GM11168 (cell line): ENCODE data around the gene PARP1.

ENCODE experiments used
- in situ Hi-C: fragments of 300-500 bp; cut with MboI; formaldehyde crosslinking; loops from one replicate; pipeline ENCODE4 v1.12.0; 2022; ENCODE audit warnings: low sequenced_read_pairs; ENCODE audit not compliant: unreplicated experiment

Gene PARP1

DNA sequence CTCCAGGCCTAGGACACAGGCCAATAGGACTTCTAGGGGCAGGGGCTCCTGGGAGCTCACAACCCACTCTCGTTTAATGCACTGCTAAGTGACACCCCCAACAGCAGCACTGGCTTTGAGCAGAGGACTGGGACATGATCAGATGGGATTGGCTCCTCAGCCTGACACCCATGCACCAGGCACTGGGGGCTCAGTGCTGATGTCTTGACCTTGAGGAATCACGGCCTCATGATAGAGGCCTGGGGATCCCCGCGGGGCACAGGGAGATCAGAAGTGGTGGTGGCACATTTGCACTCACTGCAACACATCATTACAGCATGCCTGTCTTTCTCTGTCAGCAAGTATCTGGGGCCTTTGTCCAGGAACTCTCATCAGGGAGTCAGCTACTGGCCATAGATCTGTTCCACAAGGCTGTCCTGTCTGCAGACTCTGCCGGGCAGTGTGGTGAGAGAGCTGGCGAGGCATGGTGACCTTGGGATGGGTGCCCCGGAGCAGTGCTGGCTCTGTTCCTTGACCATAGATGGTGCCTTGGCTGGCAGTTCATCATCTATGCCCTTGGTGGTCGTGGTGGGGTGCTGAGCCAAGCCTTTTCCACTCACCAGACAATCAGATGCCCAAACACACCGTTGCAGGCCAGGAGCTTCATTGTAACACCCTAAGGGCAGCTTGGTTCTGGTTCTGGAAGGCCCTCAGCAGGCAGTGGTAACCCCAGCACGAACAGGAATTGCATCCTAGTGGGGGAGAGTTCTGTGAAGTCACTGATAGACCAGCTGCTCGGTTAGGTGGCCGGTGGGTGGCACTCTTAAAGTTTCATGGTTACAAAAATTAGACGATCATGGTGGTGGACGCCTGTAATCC lies 22.2 kb upstream of the PARP1 start:
- in situ Hi-C loops, result loop anchor here (10.0 kb wide), 1 partner anchor 195 kb away; no protein-coding TSS in a partner anchor

DNA sequence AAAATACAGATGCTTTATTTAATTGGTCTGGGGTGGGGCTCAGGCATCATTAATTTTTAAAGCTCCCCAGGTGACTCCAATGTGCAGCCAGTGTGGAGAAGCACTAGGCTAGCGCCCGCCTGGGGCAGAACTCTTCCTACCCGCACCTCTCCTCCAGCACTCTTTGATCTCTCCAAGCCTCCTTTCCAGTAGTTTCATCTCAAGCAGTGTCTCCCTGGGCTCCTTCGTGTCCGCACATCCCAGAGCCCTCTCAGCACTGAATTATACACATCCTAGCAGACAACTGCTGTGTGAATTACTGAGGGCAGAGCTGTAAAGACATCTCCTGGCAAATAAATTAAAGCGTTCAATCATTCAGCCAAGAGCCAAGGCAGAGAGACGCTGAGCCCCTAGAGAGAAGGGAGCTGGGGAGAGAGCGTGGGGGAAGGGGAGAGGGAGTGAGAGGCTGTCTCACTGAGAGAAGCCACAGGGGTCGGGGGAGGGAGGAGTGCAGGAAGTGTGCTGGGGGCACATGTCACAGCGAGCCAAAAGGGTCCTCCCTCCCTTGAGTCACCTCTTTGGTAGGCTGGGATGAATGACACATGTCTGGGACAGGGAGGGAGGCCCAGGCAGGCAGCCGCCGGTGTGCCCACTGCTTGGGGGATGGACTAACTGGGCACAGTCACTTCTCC lies 21.0 kb upstream of the PARP1 start:
- in situ Hi-C loops, result loop anchor here (10.0 kb wide), 1 partner anchor 196 kb away; no protein-coding TSS in a partner anchor

DNA sequence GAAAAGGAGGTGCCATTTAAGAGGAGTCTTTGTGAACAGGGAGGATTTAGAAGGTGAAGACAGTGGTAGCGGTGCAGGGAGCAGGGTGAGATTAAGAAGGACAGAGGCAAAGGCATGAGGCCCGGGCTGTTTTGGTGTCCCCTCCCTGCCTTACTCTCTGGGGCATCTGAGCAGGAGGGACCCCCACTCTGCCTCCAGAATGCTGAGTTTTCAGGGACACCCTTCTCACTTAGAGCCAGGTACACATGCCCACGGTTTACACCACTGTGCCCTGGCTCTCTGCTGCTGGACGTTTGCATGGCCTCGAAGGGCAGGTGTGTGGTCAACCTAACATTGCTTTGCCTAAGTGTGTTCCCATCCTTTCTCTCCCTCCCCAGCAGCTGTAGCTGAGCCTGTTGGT lies 20.5 kb upstream of the PARP1 start:
- in situ Hi-C loops, result loop anchor here (10.0 kb wide), 1 partner anchor 196 kb away; no protein-coding TSS in a partner anchor

DNA sequence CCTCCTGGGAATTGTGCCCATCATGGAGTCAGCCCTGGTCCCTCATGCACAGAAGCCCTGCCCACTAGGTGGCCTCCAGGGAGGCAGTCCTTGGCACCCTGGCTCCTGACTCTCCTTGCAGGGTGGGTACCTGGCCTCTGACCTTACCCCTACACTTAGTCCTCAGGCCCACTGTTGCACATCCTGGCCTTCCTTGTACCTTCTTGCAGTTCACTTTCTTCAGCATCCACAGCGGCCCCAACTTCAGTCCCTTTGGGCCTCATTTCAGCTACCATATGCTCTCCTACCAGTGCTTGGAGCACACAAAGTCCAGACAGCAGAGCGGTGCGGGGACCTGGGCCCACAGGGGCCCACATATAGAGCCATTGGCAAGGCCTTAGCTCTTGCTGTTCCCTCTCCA lies 19.2 kb upstream of the PARP1 start:
- in situ Hi-C loops, result loop anchor here (10.0 kb wide), 1 partner anchor 198 kb away; no protein-coding TSS in a partner anchor

DNA sequence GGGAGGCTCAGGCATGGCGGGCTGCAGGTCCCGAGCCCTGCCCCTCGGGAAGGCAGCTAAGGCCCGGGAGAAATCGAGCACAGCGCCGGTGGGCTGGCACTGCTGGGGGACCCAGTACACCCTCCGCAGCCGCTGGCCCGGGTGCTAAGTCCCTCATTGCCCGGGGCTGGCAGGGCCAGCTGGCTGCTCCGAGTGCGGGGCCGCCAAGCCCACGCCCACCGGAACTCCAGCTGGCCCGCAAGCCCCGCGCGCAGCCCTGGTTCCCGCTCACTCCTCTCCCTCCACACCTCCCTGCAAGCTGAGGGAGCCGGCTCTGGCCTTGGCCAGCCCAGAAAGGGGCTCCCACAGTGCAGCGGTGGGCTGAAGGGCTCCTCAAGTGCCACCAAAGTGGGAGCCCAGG lies 18.5 kb upstream of the PARP1 start:
- in situ Hi-C loops, result loop anchor here (10.0 kb wide), 1 partner anchor 198 kb away; no protein-coding TSS in a partner anchor

DNA sequence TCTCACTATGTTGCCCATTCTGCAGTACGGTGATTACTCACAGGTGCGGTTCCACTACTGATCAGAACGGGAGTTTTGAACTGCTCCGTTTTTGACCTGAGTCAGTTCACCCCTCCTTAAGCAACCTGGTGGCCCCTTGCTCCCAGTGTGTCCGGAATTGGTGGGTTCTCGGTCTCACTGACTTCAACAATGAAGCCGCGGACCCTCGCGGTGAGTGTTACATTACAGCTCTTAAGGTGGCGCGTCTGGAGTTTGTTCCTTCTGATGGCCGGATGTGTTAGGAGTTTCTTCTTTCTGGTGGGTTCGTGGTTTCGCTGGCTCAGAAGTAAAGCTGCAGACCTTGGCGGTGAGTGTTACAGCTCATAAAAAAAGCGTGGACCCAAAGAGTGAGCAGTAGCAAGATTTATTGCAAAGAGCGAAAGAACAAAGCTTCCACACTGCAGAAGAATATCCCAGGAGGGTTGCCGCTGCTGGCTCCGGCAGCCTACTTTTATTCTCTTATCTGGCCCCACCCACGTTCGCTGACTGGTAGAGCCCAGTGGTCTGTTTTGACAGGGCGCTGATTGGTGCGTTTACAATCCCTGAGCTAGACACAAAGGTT lies 17.6 kb upstream of the PARP1 start:
- in situ Hi-C loops, result loop anchor here (10.0 kb wide), 1 partner anchor 199 kb away; no protein-coding TSS in a partner anchor

DNA sequence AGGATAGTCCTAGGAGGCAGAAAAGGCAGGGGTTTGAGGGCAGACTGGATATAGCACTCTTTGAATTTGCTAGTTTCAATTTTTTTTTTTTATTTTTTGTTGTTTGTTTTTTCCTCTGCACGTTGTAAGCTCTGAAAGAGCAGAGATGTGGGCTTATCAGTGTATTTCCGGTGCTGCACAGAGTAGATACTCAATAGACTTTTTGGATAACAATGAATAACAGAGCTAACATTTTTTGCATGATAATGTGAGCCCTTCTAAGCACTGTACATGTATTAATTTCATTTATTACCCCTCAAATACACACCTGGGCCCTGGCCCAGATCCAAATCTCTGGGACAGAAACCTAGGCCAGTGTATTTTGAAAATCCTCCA lies 17.1 kb upstream of the PARP1 start:
- in situ Hi-C loops, result loop anchor here (10.0 kb wide), 1 partner anchor 200 kb away; no protein-coding TSS in a partner anchor

DNA sequence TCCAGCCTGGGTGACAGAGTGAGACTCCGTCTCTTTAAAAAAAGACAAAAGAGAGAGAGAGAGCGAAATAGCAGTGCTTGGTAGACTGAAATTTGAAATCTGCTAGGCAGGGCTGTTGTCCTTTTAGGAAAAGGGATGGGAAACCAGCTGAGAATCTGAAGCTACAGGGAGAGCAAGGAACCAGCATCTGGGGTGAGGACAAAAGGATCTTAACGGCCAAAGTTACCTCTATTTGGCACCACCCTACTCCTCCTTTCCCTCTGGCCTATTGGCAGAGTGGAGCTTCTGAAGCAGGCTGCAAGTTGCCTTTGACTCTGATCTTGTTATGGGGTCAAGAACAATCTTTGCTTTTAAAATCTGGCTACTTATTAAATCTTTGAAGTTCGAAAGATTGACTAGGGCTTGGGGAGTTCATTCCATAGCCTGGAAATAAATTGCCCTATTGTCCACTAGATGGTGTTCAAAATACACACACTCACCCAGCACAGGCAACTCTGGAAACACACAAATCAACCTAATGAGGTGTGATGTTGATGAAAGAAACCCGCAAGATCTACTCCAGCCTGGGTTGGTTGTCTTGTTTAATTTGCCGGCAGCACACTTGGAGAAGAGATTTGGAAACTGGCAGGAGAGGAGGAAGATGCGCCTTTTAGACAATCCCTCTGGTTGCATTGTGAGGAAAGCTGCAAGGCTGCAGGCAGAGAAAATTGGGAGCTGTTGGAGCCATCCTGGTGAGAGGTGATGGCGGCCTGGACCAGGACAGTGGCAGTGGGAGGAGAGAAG lies 16.5 kb upstream of the PARP1 start:
- in situ Hi-C loops, result loop anchor here (10.0 kb wide), 1 partner anchor 200 kb away; no protein-coding TSS in a partner anchor

DNA sequence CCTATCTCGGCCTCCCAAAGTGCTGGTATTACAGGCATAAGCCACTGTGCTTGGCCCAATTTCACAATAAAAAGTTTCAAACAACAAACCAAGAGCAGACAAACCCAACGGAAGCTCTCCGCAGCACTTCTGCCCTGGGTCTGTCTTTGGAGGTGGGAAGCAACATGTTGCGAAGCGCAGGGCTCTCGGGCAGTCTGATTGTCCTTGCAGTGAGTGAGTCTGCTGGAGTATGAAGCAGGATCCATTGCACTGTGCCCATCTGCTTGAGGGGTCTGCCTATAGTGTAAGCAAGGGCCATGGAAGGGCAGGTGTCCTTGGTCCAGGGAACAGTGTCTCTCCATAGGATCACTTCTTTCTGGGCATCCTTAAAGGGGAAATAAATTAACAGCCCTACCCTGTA lies 14.6 kb upstream of the PARP1 start:
- in situ Hi-C loops, result loop anchor here (10.0 kb wide), 1 partner anchor 202 kb away; no protein-coding TSS in a partner anchor

DNA sequence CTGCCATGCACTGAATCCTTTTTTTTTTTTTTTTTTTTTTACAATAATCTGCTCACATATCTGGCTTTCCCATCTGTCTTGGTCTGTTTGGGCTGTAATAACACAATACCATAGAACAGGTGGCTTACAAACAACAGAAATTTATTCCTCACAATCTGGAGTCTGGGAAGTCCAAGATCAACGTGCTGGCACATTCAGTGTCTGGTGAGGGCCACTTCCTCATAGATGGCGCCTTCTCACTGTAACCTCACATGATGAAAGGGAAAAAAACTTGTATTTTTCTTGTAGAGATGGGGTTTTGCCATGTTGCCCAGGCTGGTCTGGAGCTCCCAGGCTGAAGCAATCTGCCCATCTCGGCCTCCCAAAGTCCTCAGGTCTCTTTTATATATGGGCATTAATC lies 13.0 kb upstream of the PARP1 start:
- in situ Hi-C loops, result loop anchor here (10.0 kb wide), 1 partner anchor 204 kb away; no protein-coding TSS in a partner anchor

DNA sequence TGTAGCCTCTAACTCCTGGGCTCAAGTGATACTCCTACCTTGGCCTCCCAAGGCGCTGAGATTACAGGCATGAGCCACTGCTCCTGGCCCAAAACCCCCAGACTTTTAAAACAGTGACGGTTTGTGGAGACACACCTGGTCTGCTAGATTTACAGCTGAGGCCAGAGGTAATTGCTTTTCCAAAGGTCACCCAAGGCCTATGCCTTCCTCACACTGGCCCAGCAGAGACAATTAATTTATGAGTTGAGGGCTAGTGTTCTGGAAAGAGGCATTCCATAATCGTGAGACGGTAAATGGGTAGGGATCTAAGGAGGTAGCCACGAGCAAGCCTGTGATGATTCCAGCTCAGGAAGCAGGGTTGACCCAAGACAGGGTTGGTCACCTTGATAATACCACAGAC lies 12.4 kb upstream of the PARP1 start:
- in situ Hi-C loops, result loop anchor here (10.0 kb wide), 1 partner anchor 204 kb away; no protein-coding TSS in a partner anchor

DNA sequence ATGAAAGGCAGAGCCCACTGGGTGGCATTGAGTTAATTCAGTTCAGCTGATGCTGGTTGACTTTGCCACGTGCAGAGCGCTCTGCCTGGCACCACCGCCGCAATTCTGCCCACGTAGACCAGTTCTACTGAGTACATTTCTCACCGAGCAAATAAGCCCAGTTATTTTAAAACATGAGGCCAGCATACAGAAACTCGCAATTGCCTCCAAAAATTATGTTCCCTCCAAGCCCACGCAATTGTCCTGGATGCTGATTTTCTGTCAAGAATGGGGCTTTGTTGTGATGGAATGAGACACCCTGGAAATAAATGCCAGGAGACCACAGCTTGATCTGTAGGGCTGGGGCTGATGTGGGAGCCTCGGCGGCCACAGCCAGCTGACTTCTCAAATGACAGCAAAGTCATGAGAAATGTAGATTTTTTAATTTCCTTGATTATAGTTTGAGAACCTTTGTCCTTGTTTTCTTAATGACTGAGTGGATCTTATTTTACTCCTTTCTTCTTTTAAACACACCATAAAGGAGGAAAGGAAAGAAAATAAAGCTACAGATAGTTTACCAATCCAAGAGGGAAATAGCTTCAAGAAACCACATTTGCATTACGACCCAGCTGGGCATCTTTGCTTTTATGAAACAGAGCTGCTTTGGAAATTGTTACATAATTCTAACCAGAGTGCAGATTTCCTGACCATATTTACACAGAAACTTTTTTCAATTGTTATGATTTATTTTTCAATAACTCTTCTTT lies 11.6 kb upstream of the PARP1 start:
- in situ Hi-C loops, result loop anchor here (10.0 kb wide), 1 partner anchor 205 kb away; no protein-coding TSS in a partner anchor

DNA sequence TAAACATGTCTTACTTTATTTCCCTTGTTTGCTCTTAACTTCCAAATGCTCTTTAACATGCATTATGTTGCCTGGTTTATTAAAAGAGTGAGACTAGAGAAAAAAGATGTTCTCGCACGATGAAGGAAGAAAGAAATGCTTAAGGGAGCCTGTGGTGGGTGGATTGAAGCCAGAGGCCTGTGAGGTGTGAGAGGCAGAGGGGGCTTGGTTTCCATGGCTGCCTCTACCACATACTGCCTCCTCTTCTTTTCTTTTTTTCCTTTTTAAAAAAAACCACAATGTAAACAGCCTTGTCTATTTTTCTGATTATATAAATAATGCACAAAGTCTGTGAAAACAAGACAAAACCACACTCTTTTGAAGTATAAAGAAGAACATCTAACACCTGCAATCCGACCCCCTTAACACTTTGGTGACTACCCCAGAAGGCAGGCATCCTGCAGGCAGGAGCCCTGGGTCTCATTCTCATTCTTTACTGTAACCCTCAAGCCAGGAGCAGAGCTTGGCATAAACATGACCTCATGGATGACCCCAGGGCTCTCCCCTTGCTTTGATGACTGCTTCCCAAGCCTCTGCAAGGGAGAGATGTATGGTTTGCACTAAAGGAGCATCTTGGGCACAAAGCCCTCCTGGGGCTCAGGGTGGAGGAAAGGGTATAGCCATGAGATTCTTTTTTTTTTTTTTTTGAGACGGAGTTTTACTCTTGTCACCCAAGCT lies 10.1 kb upstream of the PARP1 start:
- in situ Hi-C loops, result no loop called here

DNA sequence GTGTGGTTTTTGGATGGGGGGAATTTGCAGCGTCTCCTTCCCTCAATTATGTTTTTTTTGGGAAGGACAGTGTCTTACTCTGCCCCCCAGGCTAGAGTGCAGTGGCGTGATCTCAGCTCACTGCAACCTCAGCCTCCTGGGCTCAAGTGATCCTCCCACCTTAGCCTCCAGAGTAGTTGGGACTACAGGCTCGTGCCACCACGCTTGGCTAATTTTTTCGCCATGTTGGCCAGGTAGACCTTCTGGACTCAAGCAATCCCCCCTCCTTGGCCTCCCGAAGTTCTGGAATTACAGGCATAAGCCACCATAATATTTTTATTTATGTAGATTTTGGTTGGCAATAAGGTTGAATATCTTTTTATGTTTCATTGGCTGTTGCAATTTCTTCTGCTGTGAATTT lies 9.5 kb upstream of the PARP1 start:
- in situ Hi-C loops, result no loop called here

DNA sequence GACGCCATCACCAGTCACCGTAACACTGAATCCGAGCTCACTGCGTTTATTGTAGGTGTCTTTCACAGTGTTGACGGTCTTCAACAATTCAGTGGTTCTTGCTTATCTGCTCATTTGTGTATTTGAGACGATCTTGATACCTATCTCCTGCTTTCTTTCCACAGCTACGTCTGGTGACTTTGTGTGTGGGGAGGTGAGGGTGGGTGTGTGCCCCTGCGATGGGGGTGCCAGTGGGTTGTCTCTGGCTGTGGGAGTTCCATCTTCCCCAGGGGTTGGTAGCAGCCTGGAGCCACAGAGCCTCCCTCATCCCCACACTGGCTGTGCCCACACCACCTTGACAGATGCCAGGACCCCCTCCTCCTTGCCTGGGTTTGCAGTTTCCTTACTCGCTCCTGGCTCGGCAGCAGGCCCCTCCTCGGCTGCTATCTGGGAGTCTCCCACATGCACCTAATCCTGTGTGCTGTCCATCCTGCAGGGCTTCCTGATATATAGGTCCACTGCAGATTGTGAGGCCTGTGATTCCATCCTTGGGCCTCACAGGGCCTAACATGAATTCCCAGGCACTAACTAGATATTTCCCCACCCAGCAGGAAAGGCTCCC lies 6.3 kb upstream of the PARP1 start:
- in situ Hi-C loops, result no loop called here

DNA sequence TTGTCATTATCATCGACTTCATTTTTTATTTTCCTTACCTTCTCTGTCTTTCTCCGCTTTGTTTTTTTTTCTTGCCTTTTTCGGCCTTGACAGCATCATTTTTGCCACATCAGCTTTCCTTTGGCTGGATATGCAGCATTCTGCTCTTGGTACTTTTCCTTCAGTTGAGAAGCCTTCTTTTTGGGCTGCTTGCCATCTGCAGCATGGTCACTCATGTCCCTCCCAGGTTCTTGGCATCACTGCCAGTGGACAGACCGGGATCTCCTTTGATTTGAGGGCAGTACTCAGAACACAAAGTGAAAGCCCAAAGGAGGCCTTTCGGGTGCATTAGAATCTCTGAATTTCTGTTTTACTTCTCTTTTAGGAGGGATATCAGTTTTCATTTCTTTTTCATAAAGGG lies 3.7 kb upstream of the PARP1 start:
- in situ Hi-C loops, result no loop called here

DNA sequence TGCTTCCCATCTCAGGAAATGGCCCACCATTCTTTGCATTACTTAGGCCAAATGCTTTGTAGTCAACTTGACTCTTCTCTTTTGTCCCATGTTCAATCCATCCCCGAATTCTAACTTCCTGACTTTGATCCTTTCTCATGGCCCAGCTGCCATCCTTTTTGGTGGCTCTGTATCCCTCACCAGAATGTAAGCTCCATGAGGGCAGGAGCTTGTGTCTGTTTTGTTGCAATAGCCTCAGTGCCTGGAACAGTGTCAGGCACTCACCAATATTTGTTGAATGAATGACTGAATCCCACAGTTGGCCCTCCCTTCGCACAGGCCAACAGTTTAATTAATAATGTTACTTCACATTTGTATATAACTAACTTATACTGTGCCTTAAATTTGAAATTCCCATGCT lies 3.1 kb upstream of the PARP1 start:
- in situ Hi-C loops, result no loop called here

DNA sequence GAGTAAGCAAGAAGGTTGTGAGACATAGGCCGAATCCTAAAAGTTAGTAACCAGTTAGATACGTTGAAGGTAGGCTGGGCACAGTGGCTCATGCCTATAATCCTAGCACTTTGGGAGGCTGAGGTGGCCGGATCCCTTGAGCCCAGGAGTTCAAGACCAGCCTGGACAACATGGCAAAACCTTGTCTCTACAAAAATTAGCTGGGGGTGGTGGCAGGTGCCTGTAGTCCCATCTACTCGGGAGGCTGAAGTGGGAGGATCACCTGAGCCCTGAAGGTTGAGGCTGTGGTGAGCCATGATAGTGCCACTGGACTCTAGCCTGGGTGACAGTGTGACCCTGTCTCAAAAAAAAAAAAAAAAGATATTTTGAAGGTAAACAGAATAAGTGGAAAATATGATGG lies 1.5 kb upstream of the PARP1 start:
- in situ Hi-C loops, result no loop called here
